Natural killer cell (primary cell): ENCODE data around the gene MAP4K2. TPM values are rescaled to one million over a fixed set of nuclear protein-coding genes. Genes with fewer than 3 reads are reported as not detected.

Source experiments
- ATAC-seq, 3 donors: fragments of 150-1000 bp in 2 of 3; fragments of 200-7000 bp in 1 of 3; cut with Tn5 transposase; 1 replicate in 1 of 3; 2 replicates in 2 of 3; pipeline ENCODE4 v1.10.0; 2021; ENCODE audit warnings: mild to moderate bottlenecking in 2 of 3, moderate library complexity in 2 of 3
- DNase-seq, 2 donors: peaks; one replicate each; pipeline versions ENCODE4 v3.0.0 to v3.0.0-alpha.2; 2013 to 2021; ENCODE audit warnings: mixed read lengths in 1 of 2
- H3K27ac ChIP-seq: one replicate; pipeline ENCODE4 v1.5.1; 2013; ENCODE audit warnings: mild to moderate bottlenecking, low read length
- H3K27me3 ChIP-seq: one replicate; pipeline ENCODE4 v1.6.1; 2013; ENCODE audit warnings: low read length; ENCODE audit not compliant: control insufficient read depth, insufficient read depth
- H3K36me3 ChIP-seq: one replicate; pipeline ENCODE4 v1.6.1; 2013; ENCODE audit warnings: low read length; ENCODE audit not compliant: control insufficient read depth, insufficient read depth
- H3K4me1 ChIP-seq: one replicate; pipeline ENCODE4 v1.6.1; 2013; ENCODE audit warnings: low read length; ENCODE audit not compliant: control insufficient read depth, insufficient read depth
- H3K4me3 ChIP-seq: one replicate; pipeline ENCODE4 v1.5.1; 2013; ENCODE audit warnings: low read length
- H3K9me3 ChIP-seq: one replicate; pipeline ENCODE4 v1.6.1; 2013; ENCODE audit warnings: low read length; ENCODE audit not compliant: control insufficient read depth, insufficient read depth
- H3K27ac Mint-ChIP-seq, 2 donors: one replicate each; pipeline ENCODE4 v1.8.0; 2022; ENCODE audit warnings: mild to moderate bottlenecking in 2 of 2, mixed read lengths in 2 of 2, moderate library complexity in 1 of 2
- H3K27me3 Mint-ChIP-seq, 2 donors: one replicate each; pipeline ENCODE4 v1.8.0; 2022; ENCODE audit warnings: low read depth in 2 of 2, mixed read lengths in 2 of 2
- H3K36me3 Mint-ChIP-seq: one replicate; pipeline ENCODE4 v1.8.0; 2022; ENCODE audit warnings: mixed read lengths
- H3K4me1 Mint-ChIP-seq, 2 donors: one replicate each; pipeline ENCODE4 v1.8.0; 2022; ENCODE audit warnings: mixed read lengths in 2 of 2
- H3K4me3 Mint-ChIP-seq: one replicate; pipeline ENCODE4 v1.8.0; 2022; ENCODE audit warnings: mild to moderate bottlenecking, moderate library complexity, mixed read lengths
- H3K9me3 Mint-ChIP-seq, 2 donors: one replicate each; pipeline ENCODE4 v1.8.0; 2022; ENCODE audit warnings: mixed read lengths in 2 of 2
- WGBS: methylation state at CpG from one replicate; pipeline ENCODE4 v1.1.7; 2013; ENCODE audit warnings: missing lambda C conversion rate; ENCODE audit not compliant: insufficient coverage; 5-methylcytosine and 5-hydroxymethylcytosine counted together
- intact Hi-C: fragments of 100-400 bp; cut with micrococcal nuclease; formaldehyde crosslinking; loops from one replicate; pipeline ENCODE4 v1.14.2; 2022
- total RNA-seq, 4 donors: library from RNA; stranded (reverse); fragments of 120-200 nt in 1 of 4; gene quantifications; one replicate each; pipeline versions ENCODE4 v1.2.3 to v1.2.4, GENCODE V29; 2013 to 2022
- TF ChIP-seq, protein P1 (sequence below): fragments of 200-600 bp; IDR thresholded peaks from one replicate; pipeline ENCODE4 v1.8.0; 2022; ENCODE audit warnings: antibody characterized with exemption

MAP4K2 gene
- total RNA-seq, 3 donors from 2014 or later (not counting 1 experiment from before 2014, with no cell fraction given), result 38.3 to 40.6 (median 38.7) TPM

DNA sequence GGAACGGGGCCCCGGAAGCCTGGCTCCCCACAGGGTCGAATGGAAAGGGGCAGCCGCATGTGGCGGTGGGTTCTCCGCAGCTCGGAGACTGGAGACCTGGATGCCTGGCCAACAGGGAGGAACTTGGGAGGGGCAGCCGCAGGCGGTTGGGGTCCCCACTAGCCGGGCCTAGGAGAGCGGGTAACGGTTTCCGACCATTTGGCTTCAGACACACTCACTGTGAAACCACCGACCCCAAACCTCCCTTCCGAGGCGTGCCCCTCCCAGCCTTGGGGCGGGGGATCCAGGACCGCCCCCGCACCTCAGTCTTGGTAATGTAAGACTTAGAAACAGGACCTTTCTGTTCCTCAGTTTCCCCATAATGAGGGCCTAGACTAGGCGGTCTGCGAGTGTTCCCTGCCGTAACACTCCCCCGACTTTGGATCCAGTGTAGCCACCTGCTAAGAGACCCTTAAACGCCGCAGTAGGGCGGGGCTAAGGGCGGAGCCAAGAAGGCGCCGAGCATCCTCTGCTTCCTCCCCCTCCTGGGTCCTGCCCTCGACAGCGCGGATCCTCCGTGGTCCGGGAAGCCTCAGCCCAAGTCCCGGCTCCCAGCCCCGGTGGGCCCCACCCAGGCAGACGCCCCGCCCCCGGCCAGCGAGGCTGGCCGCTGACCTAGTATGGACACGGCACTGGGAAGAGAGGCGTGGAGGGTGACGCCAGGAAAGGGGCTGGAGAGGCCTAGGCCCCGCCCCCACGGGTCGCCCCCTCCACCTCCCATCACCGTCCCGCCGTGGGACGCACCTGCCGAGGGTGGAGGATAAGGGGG lies 57.3 kb downstream of the MAP4K2 start:
- Histone ChIP-seq H3K4me1 (peaks cover 50% of the 10 kb centered on the region), H3K27me3 (no peaks in the 10 kb centered on the region), H3K9me3 (no peaks in the 10 kb centered on the region), H3K36me3 (peaks cover 9% of the 10 kb centered on the region), H3K4me3 (peak overlapping the region; percentile 63), H3K27ac (peak overlapping the region; percentile 85)
- no peaks in the 10 kb centered on the region for H3K36me3 Mint-ChIP-seq
- ATAC-seq (peak; percentile 49 to 65 (median 58)), DNase-seq (peak; percentile 83 to 91)
- H3K27me3 Mint-ChIP-seq, result no peaks in the 10 kb centered on the region
- H3K9me3 Mint-ChIP-seq, result no peaks in the 10 kb centered on the region
- peak overlapping the region; percentile 98 for H3K4me3 Mint-ChIP-seq
- H3K4me1 Mint-ChIP-seq, result peaks cover 35 to 63% of the 10 kb centered on the region in 2 donors
- intact Hi-C loops, result no loop called here
- WGBS, result under 1% methylated on average over 44 of the region's 52 CpGs
- peak overlapping the region; percentile 95 for H3K27ac Mint-ChIP-seq
- TF ChIP-seq, protein P1, sequence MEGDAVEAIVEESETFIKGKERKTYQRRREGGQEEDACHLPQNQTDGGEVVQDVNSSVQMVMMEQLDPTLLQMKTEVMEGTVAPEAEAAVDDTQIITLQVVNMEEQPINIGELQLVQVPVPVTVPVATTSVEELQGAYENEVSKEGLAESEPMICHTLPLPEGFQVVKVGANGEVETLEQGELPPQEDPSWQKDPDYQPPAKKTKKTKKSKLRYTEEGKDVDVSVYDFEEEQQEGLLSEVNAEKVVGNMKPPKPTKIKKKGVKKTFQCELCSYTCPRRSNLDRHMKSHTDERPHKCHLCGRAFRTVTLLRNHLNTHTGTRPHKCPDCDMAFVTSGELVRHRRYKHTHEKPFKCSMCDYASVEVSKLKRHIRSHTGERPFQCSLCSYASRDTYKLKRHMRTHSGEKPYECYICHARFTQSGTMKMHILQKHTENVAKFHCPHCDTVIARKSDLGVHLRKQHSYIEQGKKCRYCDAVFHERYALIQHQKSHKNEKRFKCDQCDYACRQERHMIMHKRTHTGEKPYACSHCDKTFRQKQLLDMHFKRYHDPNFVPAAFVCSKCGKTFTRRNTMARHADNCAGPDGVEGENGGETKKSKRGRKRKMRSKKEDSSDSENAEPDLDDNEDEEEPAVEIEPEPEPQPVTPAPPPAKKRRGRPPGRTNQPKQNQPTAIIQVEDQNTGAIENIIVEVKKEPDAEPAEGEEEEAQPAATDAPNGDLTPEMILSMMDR, result no peak

DNA sequence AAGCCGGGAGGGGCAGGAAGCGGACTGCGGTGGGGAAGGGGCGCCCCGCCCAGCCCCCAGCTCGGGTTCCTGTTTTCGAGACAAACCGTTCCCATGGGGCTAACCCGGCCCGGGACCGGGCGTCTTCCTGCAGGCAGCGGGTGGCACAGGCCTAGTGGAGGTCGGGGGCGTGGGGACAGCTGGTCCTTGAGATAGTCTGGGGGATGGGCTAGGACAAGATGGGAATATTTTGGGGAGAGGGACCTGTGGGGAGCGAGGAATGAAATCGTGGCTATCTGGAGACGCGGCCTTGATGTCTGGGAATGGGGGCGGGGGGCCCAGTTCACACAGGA lies 57.9 kb downstream of the MAP4K2 start:
- Histone ChIP-seq H3K27me3 (no peaks in the 10 kb centered on the region), H3K36me3 (peaks cover 14% of the 10 kb centered on the region), H3K4me3 (peak overlapping the region; percentile 63), H3K4me1 (peaks cover 49% of the 10 kb centered on the region), H3K9me3 (no peaks in the 10 kb centered on the region), H3K27ac (peak overlapping the region; percentile 85)
- WGBS, result 0% methylated on average over 20 of the region's 20 CpGs
- ATAC-seq (peak; percentile 5 to 40 (median 15)), DNase-seq (peak; percentile 68 to 90)
- no peaks in the 10 kb centered on the region for H3K36me3 Mint-ChIP-seq
- H3K27ac Mint-ChIP-seq, result peak overlapping the region; percentile 95
- peak overlapping the region; percentile 98 for H3K4me3 Mint-ChIP-seq
- TF ChIP-seq, protein P1, result no peak
- peaks cover 34 to 64% of the 10 kb centered on the region in 2 donors for H3K4me1 Mint-ChIP-seq
- intact Hi-C loops, result no loop called here
- H3K27me3 Mint-ChIP-seq, result no peaks in the 10 kb centered on the region
- H3K9me3 Mint-ChIP-seq, result no peaks in the 10 kb centered on the region

GRCh38 chr11:64744544-64745188 lies 58.3 kb downstream of the MAP4K2 start:
- peak overlapping the region; percentile 99 for H3K4me3 Mint-ChIP-seq
- ATAC-seq (peak; percentile 1 to 3 (median 2)), DNase-seq (no peak)
- H3K9me3 ChIP-seq, result no peaks in the 10 kb centered on the region
- no peaks in the 10 kb centered on the region for H3K27me3 Mint-ChIP-seq
- H3K4me3 ChIP-seq, result peak overlapping the region; percentile 63
- H3K4me1 Mint-ChIP-seq, result peaks cover 33 to 68% of the 10 kb centered on the region in 2 donors
- peaks cover 19% of the 10 kb centered on the region for H3K36me3 ChIP-seq
- peak overlapping the region; percentile 98 for H3K27ac Mint-ChIP-seq
- H3K4me1 ChIP-seq, result peaks cover 48% of the 10 kb centered on the region
- H3K36me3 Mint-ChIP-seq, result no peaks in the 10 kb centered on the region
- H3K9me3 Mint-ChIP-seq, result no peaks in the 10 kb centered on the region
- intact Hi-C loops, result loop anchor here (5.0 kb wide), 1 partner anchor 68 kb away; the partner anchor contains the start of gene MEN1
- under 1% methylated on average over 81 of the region's 89 CpGs for WGBS
- H3K27me3 ChIP-seq, result no peaks in the 10 kb centered on the region
- H3K27ac ChIP-seq, result peak overlapping the region; percentile 85
- TF ChIP-seq, protein P1, result no peak
